ENCODE results near the gene VNN1.
"Not testable (repeated sequence)": the region's sequence is repeated elsewhere in the genome, so short reads cannot be mapped to it uniquely, and the experiment has no call there.

VNN1 gene

GRCh38 chr6:132669690-132670291 is 44.1 kb downstream of the VNN1 start:
- peak; percentile 65 to 76 for DNase-seq

GRCh38 chr6:132666118-132666517 is 47.7 kb downstream of the VNN1 start:
- no peak for DNase-seq

- DNase-seq = no peak
Measured at GRCh38 chr6:132664309-132665034, 49.4 kb downstream of the VNN1 start.

- DNase-seq = no peak
Measured at GRCh38 chr6:132663661-132664060, 50.2 kb downstream of the VNN1 start.

- no peak for DNase-seq
Measured at GRCh38 chr6:132661906-132662305, 51.9 kb downstream of the VNN1 start.

GRCh38 chr6:132659082-132659481 is 54.8 kb downstream of the VNN1 start, which contains the start of gene TAAR1:
TSS of gene TAAR1 (minus strand) at chr6:132659182. CDS start at chr6:132646003, 13,179 bp downstream.
- DNase-seq = no peak

- peak; percentile 62 to 76 for DNase-seq
Measured at GRCh38 chr6:132651062-132651461, 62.8 kb downstream of the VNN1 start.

- DNase-seq = no peak
Measured at GRCh38 chr6:132650429-132650828, 63.4 kb downstream of the VNN1 start.

GRCh38 chr6:132648828-132649227 is 65.0 kb downstream of the VNN1 start:
- DNase-seq = no peak

GRCh38 chr6:132648356-132648755 is 65.5 kb downstream of the VNN1 start:
- DNase-seq = peak in 1 of 2 donors; percentile 9

GRCh38 chr6:132643547-132643946 is 70.3 kb downstream of the VNN1 start:
- no peak for DNase-seq

- DNase-seq = not testable (repeated sequence)
Measured at GRCh38 chr6:132637135-132637534, 76.7 kb downstream of the VNN1 start.

GRCh38 chr6:132635906-132636305 is 77.9 kb downstream of the VNN1 start:
- DNase-seq = not testable (repeated sequence)

- DNase-seq = not testable (repeated sequence)
Measured at GRCh38 chr6:132635288-132635687, 78.6 kb downstream of the VNN1 start.

- peak in 1 of 2 donors; percentile 65 for DNase-seq
Measured at GRCh38 chr6:132634796-132635195, 79.1 kb downstream of the VNN1 start.

GRCh38 chr6:132633362-132633761 is 80.5 kb downstream of the VNN1 start:
- no peak for DNase-seq

Measured in inflammatory macrophage treated with lipopolysaccharide for 1 hour (primary cell).